HepG2 (cell line): ENCODE results near the gene LY6G5B. TPM values are rescaled to one million over a fixed set of nuclear protein-coding genes. Genes with fewer than 3 reads are reported as not detected.

Source experiments
- DMAP1 ChIP-seq: IDR thresholded peaks from 2 replicates; pipeline ENCODE4 v1.6.1; 2016
- ERF ChIP-seq: IDR thresholded peaks from 2 replicates; pipeline ENCODE4 v1.6.1; 2018; ENCODE audit warnings: missing biosample characterization, missing genetic modification reagents
- MXI1 ChIP-seq: IDR thresholded peaks from 3 replicates; pipeline ENCODE4 v1.6.1; 2012; ENCODE audit warnings: low read depth, low read length, inconsistent platforms, borderline replicate concordance
- PPARG ChIP-seq: conservative IDR thresholded peaks from 2 replicates; pipeline ENCODE4 v1.6.1; 2016; ENCODE audit warnings: missing biosample characterization, missing genetic modification reagents
- REL ChIP-seq: sonication (generic); formaldehyde crosslinking; conservative IDR thresholded peaks from 2 replicates; pipeline ENCODE4 v1.8.0; 2022; ENCODE audit warnings: mild to moderate bottlenecking, missing genetic modification reagents, moderate library complexity
- RFX1 ChIP-seq: fragments of 450-650 bp; IDR thresholded peaks from 2 replicates; pipeline ENCODE4 v1.6.1; 2017
- SIN3A ChIP-seq: IDR thresholded peaks from 2 replicates; pipeline ENCODE4 v1.6.1; 2011; ENCODE audit warnings: low read depth, mild to moderate bottlenecking, control low read depth, low read length, borderline replicate concordance
- ZFP90 ChIP-seq: sonication (generic); formaldehyde crosslinking; IDR thresholded peaks from 2 replicates; pipeline ENCODE4 v1.8.0; 2022; ENCODE audit warnings: missing genetic modification reagents, mild to moderate bottlenecking, inconsistent platforms, borderline replicate concordance
- ZNF44 ChIP-seq: sonication (generic); formaldehyde crosslinking; IDR thresholded peaks from 2 replicates; pipeline ENCODE4 v1.5.1; 2020; ENCODE audit warnings: mild to moderate bottlenecking, missing genetic modification reagents
- ZNF670 ChIP-seq: sonication (generic); formaldehyde crosslinking; IDR thresholded peaks from 2 replicates; pipeline ENCODE4 v1.8.0; 2022; ENCODE audit warnings: mild to moderate bottlenecking, missing genetic modification reagents, borderline replicate concordance
- ZNF709 ChIP-seq: sonication (generic); formaldehyde crosslinking; IDR thresholded peaks from 2 replicates; pipeline ENCODE4 v1.5.0; 2020; ENCODE audit warnings: mild to moderate bottlenecking, missing genetic modification reagents
- ZNF891 ChIP-seq: sonication (generic); formaldehyde crosslinking; IDR thresholded peaks from 2 replicates; pipeline ENCODE4 v1.5.0; 2020; ENCODE audit warnings: mild to moderate bottlenecking, missing genetic modification reagents
- polyA plus RNA-seq, 8 experiments: library from polyadenylated mRNA; depleted of rRNA in 3 of 8; stranded (reverse) in 7 of 8; unstranded in 1 of 8; fragments of >200 nt; fragmentation: Illumina TruSeq in 4 of 8; extraction: Trizol in 4 of 8; gene quantifications; 2 replicates each; pipeline versions ENCODE4 v1.2.1 to v1.2.3, GENCODE V29; 2011 to 2016; ENCODE audit warnings: low read depth in 4 of 8, missing spikeins in 1 of 8, mixed read lengths in 1 of 8; ENCODE audit not compliant: insufficient read depth in 1 of 8
- total RNA-seq, 5 experiments: library from RNA; depleted of rRNA; stranded (reverse); fragments of >200 nt; fragmentation: Illumina TruSeq; extraction: Trizol; gene quantifications; 2 replicates each; pipeline ENCODE4 v1.2.3, GENCODE V29; 2016; ENCODE audit warnings: low read depth in 1 of 5
- TF ChIP-seq, protein P1 (sequence below): sonication (generic); formaldehyde crosslinking; IDR thresholded peaks from 2 replicates; pipeline ENCODE4 v1.4.0; 2020; ENCODE audit warnings: missing genetic modification reagents
- TF ChIP-seq, protein P2 (sequence below): sonication (generic); formaldehyde crosslinking; IDR thresholded peaks from 2 replicates; pipeline ENCODE4 v1.8.1; 2023; ENCODE audit warnings: mild to moderate bottlenecking, missing genetic modification reagents
- TF ChIP-seq, protein P3 (sequence below): sonication (generic); formaldehyde crosslinking; IDR thresholded peaks from 2 replicates; pipeline ENCODE4 v1.8.0; 2022; ENCODE audit warnings: missing genetic modification reagents, mild to moderate bottlenecking, borderline replicate concordance
- TF ChIP-seq, protein P4 (sequence below): sonication (generic); formaldehyde crosslinking; IDR thresholded peaks from 2 replicates; pipeline ENCODE4 v1.5.1; 2020; ENCODE audit warnings: mild to moderate bottlenecking, missing genetic modification reagents, moderate library complexity
- TF ChIP-seq, protein P5 (sequence below): IDR thresholded peaks from 2 replicates; pipeline ENCODE4 v1.6.1; 2016; ENCODE audit warnings: missing genetic modification reagents, missing compliant biosample characterization
- TF ChIP-seq, protein P6 (sequence below): sonication (generic); formaldehyde crosslinking; IDR thresholded peaks from 2 replicates; pipeline ENCODE4 v1.4.0; 2020; ENCODE audit warnings: missing genetic modification reagents

Gene LY6G5B
- total and polyA plus RNA-seq, 2 of the 13 experiments (the other 11 are each of a cell fraction or from before 2014, with no cell fraction given), result 7.8 to 15.7 TPM

DNA sequence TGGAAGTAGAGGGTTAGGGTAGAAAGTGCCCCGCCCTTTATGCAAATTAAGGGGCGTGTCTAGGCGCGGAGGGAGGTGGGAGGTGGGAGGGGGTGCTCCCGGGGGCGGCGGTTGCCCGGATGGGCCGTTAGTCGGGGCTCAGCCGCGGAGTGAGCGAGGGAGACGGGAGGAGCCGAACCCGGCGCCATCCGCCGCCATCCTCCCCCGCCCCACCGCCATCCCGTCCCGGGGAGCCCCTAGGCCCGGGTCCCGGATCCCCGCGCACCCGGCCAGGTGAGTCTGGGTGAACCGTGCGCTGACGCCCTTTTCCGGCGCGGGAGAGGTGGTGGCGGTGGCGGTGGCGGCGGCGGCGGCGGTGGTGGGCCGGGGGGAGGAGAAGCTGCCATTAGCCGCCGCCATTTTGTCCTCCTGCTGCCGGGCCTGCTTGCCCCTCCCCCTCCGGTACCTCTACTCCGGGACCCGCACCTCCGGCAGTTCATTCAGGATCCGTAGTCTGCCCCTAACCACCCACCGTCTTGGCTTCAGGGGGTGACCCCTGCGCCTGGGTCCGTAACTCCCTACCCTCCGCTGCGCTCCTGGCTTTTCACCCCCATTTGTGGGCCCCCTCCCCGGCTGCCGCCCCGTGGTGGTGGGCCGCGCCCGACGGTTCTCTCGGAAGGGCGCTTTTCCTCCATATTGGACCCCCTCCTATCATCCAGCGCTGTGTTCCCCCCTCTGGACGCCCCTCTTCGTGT lies 49.0 kb upstream of the LY6G5B start, which contains the start of gene PRRC2A (continued):
- TF ChIP-seq, protein P1, sequence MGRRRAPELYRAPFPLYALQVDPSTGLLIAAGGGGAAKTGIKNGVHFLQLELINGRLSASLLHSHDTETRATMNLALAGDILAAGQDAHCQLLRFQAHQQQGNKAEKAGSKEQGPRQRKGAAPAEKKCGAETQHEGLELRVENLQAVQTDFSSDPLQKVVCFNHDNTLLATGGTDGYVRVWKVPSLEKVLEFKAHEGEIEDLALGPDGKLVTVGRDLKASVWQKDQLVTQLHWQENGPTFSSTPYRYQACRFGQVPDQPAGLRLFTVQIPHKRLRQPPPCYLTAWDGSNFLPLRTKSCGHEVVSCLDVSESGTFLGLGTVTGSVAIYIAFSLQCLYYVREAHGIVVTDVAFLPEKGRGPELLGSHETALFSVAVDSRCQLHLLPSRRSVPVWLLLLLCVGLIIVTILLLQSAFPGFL (CRISPR knock-in tag), result no peak
- TF ChIP-seq ZNF709 (CRISPR knock-in tag) (no peak; the same call in 1 of the 2 replicates), MXI1 (no peak; the same call in 2 of the 3 replicates), RFX1 (no peak), ZNF891 (CRISPR knock-in tag) (peak; percentile 81; the same call in 1 of the 2 replicates), ZFP90 (CRISPR knock-in tag) (no peak; the same call in 1 of the 2 replicates), SIN3A (peak; percentile 49; the same call in 1 of the 2 replicates), ZNF670 (0 out of 2 replicates have a peak, but pooled peaks have one; percentile 10), PPARG (CRISPR knock-in tag) (peak; percentile 37; the same call in 1 of the 2 replicates), DMAP1 (CRISPR knock-in tag) (peak; percentile 88), REL (CRISPR knock-in tag) (no peak), ZNF44 (no peak), ERF (CRISPR knock-in tag) (peak; percentile 68; the same call in 1 of the 2 replicates)
- TF ChIP-seq, protein P2, sequence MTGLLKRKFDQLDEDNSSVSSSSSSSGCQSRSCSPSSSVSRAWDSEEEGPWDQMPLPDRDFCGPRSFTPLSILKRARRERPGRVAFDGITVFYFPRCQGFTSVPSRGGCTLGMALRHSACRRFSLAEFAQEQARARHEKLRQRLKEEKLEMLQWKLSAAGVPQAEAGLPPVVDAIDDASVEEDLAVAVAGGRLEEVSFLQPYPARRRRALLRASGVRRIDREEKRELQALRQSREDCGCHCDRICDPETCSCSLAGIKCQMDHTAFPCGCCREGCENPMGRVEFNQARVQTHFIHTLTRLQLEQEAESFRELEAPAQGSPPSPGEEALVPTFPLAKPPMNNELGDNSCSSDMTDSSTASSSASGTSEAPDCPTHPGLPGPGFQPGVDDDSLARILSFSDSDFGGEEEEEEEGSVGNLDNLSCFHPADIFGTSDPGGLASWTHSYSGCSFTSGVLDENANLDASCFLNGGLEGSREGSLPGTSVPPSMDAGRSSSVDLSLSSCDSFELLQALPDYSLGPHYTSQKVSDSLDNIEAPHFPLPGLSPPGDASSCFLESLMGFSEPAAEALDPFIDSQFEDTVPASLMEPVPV (CRISPR knock-in tag), result no peak; the same call in 1 of the 2 replicates
- TF ChIP-seq, protein P3, sequence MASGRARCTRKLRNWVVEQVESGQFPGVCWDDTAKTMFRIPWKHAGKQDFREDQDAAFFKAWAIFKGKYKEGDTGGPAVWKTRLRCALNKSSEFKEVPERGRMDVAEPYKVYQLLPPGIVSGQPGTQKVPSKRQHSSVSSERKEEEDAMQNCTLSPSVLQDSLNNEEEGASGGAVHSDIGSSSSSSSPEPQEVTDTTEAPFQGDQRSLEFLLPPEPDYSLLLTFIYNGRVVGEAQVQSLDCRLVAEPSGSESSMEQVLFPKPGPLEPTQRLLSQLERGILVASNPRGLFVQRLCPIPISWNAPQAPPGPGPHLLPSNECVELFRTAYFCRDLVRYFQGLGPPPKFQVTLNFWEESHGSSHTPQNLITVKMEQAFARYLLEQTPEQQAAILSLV (CRISPR knock-in tag), result no peak; the same call in 1 of the 2 replicates
- TF ChIP-seq, protein P4, sequence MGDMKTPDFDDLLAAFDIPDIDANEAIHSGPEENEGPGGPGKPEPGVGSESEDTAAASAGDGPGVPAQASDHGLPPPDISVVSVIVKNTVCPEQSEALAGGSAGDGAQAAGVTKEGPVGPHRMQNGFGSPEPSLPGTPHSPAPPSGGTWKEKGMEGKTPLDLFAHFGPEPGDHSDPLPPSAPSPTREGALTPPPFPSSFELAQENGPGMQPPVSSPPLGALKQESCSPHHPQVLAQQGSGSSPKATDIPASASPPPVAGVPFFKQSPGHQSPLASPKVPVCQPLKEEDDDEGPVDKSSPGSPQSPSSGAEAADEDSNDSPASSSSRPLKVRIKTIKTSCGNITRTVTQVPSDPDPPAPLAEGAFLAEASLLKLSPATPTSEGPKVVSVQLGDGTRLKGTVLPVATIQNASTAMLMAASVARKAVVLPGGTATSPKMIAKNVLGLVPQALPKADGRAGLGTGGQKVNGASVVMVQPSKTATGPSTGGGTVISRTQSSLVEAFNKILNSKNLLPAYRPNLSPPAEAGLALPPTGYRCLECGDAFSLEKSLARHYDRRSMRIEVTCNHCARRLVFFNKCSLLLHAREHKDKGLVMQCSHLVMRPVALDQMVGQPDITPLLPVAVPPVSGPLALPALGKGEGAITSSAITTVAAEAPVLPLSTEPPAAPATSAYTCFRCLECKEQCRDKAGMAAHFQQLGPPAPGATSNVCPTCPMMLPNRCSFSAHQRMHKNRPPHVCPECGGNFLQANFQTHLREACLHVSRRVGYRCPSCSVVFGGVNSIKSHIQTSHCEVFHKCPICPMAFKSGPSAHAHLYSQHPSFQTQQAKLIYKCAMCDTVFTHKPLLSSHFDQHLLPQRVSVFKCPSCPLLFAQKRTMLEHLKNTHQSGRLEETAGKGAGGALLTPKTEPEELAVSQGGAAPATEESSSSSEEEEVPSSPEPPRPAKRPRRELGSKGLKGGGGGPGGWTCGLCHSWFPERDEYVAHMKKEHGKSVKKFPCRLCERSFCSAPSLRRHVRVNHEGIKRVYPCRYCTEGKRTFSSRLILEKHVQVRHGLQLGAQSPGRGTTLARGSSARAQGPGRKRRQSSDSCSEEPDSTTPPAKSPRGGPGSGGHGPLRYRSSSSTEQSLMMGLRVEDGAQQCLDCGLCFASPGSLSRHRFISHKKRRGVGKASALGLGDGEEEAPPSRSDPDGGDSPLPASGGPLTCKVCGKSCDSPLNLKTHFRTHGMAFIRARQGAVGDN, result peak; percentile 87
- TF ChIP-seq, protein P5, sequence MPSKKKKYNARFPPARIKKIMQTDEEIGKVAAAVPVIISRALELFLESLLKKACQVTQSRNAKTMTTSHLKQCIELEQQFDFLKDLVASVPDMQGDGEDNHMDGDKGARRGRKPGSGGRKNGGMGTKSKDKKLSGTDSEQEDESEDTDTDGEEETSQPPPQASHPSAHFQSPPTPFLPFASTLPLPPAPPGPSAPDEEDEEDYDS (CRISPR knock-in tag), result no peak
- TF ChIP-seq, protein P6, sequence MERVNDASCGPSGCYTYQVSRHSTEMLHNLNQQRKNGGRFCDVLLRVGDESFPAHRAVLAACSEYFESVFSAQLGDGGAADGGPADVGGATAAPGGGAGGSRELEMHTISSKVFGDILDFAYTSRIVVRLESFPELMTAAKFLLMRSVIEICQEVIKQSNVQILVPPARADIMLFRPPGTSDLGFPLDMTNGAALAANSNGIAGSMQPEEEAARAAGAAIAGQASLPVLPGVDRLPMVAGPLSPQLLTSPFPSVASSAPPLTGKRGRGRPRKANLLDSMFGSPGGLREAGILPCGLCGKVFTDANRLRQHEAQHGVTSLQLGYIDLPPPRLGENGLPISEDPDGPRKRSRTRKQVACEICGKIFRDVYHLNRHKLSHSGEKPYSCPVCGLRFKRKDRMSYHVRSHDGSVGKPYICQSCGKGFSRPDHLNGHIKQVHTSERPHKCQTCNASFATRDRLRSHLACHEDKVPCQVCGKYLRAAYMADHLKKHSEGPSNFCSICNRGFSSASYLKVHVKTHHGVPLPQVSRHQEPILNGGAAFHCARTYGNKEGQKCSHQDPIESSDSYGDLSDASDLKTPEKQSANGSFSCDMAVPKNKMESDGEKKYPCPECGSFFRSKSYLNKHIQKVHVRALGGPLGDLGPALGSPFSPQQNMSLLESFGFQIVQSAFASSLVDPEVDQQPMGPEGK, result peak; percentile 86
